ENCODE data around the gene DNAJC27.
"Not testable (repeated sequence)": the region's sequence is repeated elsewhere in the genome, so short reads cannot be mapped to it uniquely, and the experiment has no call there.

The DNAJC27 gene

DNA sequence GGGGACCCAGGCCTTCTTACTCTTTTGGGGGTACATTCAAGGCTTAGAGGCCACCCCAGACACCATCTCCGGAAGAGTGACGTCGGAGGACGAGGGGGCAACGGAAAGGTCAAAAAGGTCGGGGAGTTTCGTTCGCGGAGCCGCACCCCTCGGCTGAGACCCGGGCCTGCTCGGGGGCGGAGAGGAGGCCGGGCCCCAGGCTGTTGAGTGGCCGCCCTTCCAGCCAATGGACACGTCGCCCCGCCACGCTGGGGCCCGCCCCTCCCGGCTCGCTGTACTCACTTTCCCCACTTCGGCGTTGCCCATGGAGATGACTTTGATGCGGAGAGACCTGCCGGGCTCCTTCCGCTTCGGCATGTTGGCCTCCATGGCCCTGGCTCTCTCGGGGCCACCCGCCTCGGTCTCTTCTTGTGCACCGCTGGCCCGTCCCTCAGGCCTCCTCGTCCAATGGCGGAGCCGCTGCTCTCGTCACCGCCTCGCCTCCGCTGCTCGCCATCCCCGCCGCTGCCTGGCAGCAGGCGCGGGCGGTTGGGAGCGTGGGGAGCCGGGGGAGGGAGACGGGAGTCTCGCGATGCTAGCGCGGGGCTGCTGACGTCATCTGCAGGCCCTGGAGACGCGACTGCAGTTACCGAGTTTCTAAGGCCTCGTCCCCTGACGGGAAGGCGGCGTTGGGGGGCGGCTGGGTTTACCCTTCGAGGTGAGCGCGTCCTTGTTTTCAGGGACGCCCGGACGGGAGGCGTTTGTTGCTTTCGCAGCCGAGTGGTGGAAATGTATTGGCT lies at the start of gene DNAJC27:
TSS of gene DNAJC27 (minus strand) at position 420 of the 779 bp plus-strand sequence. CDS start at position 369, 51 bp downstream.
- peak; percentile 92 to 100 (median 98) for DNase-seq

DNA sequence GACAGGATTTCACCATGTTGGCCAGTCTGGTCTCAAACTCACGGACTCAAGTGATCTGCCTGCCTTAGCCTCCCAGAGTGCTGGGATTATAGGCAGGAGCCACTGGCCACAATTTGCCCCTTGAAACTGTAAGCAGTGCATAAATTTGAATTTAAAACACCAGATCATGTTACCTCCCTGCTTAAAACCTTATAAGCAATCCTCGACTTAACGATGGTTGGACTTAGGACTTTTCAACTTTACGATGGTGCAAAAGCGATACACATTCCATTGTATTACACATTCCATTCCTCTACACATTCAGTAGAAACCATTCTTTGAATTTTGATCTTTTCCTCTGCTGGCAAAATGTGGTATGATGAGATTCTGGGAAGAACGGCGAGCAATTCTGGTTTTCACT lies 46.9 kb upstream of the DNAJC27 start:
- no peak for DNase-seq

DNA sequence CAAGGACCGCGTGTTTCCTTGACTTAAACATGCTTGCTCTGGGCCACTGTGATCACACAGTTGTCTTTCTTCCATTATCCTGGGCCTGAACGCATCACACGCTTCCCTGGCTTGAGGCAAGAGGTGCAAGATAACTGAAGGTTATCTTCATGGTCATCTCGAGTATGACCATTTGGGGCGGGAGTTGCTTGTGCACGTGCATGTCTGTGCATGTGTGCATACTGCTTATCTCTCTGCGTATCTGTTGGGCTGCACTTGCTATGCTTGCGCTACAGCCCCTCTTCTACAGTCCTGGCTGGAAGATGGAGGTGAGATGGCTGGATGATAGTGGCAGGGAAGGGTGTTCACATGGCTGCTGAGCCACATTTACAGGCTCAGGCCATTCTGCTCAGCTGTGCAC lies 42.9 kb upstream of the DNAJC27 start:
- DNase-seq = no peak

DNA sequence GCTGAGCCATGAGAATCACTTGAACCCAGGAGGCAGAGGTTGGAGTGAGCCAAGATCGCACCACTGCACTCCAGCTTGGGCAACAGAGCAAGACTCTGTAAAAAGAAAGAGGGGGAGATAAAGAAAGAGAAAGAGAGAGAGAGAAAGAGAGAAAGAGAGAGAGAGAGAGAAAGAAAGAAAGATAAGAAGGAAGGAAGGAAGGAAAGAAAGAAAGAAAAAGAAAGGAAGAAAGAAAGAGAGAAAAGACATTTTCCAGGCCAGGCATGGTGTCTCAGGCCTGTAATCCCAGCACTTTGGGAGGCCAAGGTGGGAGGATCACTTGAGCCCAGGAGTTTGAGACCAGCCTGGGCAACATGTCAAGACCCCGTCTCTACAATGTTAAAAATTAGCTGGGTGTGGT lies 39.6 kb upstream of the DNAJC27 start:
- DNase-seq = not testable (repeated sequence)

DNA sequence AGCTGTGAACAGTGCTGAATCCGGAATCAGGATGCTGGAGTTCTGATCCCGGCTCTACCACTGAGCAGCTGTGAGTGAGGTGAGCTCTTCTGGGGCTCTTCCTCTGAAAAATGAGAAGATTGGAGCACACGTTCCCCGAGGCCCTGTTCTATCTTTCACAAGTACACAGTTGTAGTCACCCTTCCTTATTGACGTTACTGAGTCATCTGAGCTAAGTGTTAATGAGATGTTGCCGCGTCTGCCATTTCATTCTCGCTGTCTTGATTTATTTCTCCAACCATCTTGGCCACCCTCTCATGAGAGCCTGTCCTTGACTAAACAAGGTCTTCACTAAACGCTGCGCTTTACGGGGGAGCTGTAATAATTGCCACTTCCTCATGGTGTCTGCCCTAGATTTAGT lies 38.2 kb upstream of the DNAJC27 start:
- no peak for DNase-seq

DNA sequence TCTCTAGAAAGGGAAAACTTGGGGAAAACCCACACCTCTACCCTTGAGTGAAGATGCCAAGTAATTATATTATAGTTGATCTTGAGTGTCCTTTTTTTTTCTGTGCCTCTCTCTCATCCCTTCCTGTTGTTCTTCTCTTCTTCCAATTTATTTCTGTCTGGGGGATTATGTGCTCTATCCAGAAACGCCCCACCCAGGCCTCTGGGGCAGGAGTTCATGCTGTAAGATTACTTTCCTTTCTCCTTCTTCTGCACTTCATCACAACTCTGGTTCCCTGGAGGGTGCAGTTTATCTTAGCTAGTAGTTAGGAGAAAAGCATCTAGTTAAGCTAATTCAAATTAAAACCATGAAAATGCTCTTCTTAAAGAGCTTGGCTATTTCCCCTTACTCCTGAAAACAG lies 30.3 kb upstream of the DNAJC27 start:
- no peak for DNase-seq

DNA sequence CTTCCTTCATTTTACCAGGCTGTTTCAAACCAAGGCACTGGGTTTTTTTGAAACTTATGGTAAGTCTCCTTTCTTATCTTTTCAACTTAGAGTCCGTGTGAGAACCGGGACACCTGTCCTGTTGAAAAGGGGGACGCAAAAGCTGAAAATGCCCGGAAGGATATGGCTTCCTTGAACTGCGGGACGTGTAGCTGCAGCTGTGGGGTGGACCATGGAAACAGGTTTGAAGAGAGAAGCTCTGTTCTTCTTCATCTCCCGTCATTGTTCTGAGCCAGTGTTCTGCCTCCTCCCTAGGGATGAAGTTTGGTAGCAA lies 29.5 kb upstream of the DNAJC27 start:
- no peak for DNase-seq

DNA sequence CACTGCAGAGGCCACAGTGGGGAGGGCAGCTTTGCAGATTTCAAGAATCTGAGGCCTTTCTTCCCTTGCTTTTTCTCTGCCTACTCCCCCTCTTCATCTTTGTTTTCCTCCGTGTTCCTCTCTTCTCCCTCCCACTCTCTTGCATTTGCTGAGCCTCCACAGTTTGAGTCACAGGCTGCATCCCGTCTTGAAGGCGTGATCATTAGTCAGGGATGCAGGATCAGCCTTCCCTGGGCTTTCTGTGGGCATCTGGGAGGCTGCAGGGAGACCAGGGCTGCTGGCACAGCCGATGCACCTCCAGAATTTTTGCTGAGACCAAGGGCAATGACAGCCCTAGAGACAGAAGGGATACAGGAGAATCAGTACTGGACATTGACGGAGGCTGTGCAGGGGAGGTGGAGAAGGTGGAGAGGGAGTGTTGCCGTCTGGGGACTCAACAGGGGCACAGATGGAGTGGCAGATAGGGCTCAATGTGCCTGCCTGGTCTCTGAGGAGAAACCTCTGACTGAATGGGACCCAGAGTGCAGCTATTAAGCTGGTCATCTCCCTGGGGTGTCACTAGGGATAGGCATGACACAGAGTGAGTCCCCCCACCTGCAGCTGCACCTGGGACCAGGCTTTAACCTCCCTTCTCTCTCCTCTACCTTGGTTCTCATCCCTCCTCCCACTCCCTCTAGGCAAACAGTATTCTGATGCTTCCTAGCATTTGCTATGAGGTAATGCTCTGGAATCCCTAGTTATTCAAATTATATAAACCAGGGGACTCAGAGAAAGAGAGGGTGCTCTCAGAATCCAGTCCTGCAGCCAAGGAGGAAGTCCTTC lies 29.0 kb upstream of the DNAJC27 start:
- no peak for DNase-seq

DNA sequence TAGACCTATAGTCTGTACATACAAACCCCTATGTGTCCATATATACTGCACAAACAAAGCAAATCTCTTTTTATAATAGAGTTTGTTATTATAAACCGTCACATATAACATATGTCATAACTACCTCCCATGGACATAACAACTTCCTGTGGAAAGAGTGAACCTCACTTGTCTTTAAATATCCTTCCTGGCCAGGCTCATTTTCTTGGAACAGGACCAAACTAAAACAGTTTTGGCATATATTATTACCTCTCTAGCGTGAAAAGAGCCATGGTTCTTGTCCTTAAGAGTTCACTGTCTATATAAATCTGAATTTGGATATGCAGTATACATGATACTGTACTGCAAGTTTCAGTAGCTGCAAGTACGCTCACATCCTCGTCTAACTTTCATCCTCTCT lies 28.3 kb upstream of the DNAJC27 start:
- DNase-seq = no peak

DNA sequence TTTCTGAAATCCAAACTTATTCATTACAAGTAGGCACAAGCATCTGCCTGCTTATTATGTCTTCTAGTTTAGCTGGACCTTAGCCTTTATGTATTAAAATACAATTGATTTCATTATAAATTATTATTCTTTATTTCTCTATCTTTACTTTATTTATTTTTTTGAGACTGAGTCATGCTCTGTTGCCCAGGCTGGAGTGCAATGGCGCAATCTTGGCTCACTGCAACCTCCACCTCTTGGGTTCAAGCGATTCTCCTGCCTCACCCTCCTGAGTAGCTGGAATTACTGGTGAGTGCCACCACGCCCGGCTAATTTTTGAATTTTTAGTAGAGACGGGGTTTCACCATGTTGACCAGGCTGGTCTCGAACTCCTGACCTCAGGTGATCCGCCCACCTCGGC lies 27.3 kb upstream of the DNAJC27 start:
- not testable (repeated sequence) for DNase-seq

DNA sequence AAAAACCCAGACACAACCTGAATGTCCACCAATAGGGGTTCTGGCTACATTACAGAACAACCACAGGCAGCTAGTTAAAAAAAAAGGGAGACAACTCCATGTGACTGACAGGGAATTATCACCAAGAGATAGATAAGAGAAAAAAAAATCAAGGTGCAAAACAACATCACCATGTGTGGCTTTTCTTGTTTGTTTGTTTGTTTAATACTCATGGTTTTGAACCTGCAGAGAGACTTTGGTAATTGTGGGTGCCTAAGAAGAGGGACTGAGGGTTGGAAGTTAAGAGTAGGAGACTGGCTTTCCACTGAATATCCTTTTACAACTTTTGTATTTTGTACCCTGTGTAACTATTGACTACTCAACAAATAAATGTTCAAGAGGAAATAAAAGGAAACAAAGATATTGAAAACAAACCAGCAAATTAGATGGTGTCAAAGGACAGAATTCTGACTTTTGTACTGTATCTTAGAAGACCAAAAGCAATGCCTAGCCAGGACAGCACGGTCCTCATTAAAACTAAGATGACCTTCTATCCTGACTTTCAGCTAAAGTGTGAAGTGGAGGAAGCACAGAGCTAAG lies 22.5 kb upstream of the DNAJC27 start:
- no peak for DNase-seq

DNA sequence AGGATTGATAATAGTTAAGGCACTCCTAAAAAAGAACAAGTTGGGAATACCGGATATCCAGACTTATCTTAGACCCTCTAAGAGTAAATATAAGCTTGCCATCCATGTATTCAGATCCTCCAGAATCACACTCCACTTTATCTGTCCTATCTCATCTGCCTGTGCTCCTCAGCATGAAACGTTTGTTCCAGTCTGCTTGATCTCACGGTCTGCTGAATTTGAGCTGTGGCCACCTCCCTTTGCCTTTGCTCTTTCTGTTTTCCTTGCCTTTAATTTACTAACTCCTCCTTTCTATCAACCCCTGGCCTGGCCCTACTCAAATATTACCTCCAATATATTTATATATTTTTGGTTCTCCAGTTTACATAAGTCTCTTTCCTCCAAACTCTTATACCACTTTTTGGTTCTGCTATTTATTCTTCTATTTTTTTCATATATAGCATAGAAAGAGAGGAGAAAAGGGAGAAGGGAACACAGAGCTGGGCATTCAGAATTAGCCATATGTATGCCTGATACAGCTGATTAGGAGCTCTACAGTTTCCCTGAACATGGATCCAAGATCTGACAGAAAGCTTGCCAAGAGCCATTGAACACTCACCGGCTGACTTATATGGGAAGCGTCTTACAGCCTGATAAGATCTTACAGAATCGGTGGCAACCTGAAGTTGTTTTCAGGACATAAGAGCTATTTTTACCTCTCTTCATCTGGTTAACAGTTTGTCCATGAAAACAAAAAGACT lies 21.8 kb upstream of the DNAJC27 start:
- peak in 1 of 14 donors; percentile 6 for DNase-seq

DNA sequence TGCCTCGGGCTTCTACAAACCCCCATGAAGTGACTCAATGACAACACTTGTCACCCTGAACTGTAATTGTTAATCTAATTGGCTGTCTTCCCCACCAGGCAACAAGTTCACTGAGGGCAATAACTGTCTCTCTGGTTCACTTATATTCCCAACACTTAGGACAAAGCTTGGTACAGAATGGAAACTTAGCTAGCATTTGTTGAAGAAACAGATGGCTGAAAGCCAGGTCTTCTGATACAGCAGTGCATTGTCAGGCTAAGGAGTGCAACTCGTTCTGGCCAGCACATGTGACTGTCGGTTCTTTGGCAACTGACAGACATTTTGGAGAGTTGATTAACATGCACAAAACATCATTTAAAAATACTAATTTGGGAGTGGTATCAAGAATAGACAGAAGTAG lies 14.6 kb upstream of the DNAJC27 start:
- DNase-seq = peak in 12 of 14 donors; percentile 7 to 61 (median 32)

DNA sequence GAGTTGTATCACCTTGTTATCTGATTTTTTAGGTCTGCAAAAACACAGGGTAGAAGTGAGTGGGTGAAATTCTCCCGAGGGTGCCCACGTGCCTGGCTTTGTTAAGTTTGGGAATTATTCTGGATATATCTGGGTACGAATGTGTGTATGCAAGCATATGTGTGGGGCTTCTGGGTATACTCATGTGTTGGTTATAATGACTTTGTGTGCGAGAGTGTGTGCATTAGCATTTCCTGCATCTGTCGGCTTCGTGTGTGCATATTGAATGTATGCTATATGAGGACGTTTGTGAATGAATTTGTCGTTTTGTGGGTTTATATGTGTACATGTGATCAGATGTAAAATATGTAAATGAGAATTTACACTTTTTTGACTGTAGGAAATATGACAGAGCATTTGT lies 13.8 kb upstream of the DNAJC27 start:
- no peak for DNase-seq

DNA sequence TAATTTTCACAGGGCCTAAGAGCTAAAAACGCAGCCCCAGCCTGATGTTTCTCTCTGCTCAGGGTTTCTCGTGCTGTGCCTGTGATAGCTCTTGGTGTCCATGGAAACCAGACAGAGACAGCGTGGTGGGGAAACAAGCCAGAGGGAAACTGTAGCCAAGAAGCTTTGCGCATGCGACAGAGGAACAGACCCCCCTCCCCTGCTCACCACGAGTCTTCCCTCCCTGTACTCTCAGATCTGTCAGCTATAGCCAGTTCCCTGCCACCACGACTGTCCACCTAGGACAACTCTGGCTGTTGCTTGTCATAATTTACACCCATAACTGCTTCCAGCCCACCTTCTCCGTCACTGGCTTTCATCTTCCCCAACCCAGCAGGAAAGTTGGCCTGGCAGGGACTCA lies 13.2 kb upstream of the DNAJC27 start:
- peak in 13 of 14 donors; percentile 18 to 76 (median 55) for DNase-seq

DNA sequence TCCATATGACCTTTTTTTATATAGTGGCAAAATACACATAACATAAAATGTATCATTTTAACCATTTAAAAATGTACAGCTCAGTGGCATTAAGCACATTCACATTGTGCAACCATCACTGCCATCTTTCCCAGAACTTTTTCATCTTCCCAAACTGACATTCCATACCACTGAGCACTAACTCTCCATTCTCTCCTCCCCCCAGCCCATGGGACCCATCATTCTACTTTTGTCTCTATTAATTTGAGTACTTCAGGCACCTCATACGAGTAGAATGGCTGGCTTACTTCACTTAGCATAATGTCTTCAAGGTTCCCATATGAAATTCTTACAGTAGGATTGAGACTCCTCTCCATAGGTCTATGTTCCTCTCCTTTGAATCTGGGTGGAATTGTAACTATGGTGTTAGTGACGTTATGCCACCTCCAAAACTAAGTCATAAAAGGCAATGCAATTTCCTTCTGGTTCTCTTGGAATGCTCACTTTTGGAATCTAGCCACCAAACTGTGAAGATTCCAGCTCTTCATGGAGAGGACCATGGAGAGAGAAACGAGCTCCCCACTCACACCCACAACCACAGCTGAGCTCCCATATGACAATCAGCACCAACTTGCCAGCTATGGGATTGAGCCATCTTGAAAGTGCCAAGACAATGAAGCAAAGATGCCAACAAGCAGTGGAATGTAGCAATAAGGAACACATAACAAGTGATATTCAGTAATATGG lies 9.8 kb upstream of the DNAJC27 start:
- DNase-seq = no peak

DNA sequence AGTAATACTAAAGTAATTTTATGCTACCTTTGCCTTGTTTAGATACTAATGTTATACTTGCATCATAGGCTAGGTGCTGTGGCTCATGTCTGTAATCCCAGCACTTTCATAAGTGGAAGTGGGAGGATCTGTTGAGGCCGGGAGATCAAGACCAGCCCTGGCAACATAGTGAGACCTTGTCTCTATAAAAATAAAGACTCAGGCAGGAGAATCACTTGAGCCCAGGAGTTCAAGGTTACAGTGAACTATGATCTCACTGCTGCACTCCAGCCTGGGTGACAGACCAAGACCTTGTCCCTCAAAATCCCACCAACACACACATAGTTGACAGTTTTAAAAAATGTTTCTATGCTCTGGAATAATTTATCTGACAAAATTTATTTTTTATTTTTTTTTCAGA lies 6.9 kb upstream of the DNAJC27 start:
- DNase-seq = no peak

DNA sequence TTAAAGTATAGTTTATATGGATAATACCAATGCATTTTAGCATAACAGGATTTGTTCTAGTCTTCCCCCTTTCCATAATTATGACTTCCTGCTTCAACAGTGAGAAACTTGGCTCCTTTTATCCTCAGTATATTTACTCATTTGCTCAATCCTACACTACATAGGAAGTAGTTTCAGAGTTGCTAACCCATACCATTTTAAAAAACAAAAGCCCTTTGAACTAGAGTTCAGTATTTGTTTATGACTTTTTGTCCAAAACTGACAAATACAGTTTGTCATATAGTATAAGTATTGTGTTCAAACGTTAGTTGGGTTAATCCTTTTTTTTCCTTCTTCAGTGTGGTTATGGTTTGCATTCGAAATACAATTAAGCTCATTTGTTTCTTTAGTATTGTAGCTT lies 5.9 kb upstream of the DNAJC27 start:
- no peak for DNase-seq

DNA sequence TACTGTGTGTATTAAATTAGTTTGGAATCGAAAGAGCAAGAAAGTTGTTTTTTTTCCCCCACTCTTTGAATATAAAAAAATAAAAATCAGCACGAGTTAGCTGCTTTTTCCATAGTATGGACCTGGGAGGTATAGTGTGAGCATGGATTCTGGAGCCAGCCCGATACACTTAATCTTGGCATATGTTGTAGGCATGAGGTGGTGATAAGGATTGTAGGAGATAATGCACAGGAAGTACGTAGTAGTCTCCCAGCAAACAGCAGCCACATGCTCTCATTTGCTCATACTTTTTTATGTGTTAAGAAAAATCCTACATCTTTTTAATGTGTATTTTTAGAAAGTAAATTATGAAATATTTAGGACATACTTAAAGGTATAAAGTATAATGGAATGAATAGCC lies 2.1 kb upstream of the DNAJC27 start:
- DNase-seq = no peak

DNA sequence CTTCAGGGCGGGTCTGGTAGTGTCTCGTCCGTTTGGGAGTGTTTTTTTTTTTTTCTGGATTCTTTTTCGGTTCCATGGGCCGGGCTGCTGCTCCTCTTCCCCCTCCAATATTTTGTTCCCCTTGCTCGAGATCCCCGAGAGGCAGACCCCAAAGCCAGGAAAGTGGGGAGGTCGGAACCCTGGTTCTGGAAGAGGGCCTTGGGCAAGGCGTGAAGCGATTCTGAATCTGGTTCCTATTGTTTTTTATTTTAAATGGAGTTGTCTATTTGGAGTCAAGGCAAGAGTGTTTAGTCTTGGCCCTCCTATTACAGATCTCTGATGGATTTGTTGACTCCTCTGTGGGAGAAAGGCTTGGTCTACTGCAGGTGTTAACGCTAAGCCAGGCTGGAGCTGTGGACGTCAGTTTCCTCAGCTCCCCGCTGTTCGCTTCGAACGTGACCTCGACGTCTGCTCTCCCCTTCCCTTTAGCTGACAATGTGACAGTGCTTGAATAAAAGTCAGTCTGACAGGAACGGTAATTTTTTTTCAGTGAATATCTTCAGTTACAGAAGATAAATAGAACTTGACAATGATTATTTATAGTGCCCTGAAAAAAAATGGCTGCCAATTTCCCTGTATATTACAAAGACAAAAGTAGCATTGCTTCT lies 683 bp upstream of the DNAJC27 start:
- peak in 10 of 14 donors; percentile 8 to 69 (median 52) for DNase-seq

DNA sequence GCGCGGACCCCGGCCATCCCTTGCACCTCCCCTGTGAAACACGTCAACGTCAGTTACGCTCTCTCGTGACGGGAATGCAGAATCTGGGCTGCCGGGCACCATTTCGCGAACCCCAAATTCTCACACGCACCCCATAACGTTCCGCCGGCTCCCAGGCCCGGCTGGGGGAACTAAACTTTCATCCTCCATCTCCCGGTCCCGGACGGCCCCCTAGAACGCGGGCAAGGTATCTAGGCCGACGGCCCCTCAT lies 544 bp downstream of the DNAJC27 start:
- peak in 2 of 14 donors; percentile 54 to 68 for DNase-seq

Data from C1 segment of cervical spinal cord (tissue), 14 donors.